Stimulated activated CD4-positive, alpha-beta T cell treated with anti-CD3 and anti-CD28 coated beads, Interleukin-15, amount 100 ng/mL, for 48 hours (primary cell): ENCODE results near the gene UBALD1.
"Not testable (repeated sequence)": the region's sequence is repeated elsewhere in the genome, so short reads cannot be mapped to it uniquely, and the experiment has no call there.

Experiments
- DNase-seq, 2 donors: peaks; one replicate each; pipeline ENCODE4 v3.0.0-alpha.2; 2020; ENCODE audit warnings: low read depth in 2 of 2

The UBALD1 gene

GRCh38 chr16:4599037-4599436 is 15.7 kb downstream of the UBALD1 start:
- DNase-seq = no peak

- no peak for DNase-seq
Observed at GRCh38 chr16:4597174-4597573, 17.5 kb downstream of the UBALD1 start.

GRCh38 chr16:4594433-4595410 is 20.0 kb downstream of the UBALD1 start:
- DNase-seq = no peak

GRCh38 chr16:4593086-4593485 is 21.6 kb downstream of the UBALD1 start:
- DNase-seq = no peak

GRCh38 chr16:4591706-4592470 is 22.8 kb downstream of the UBALD1 start:
- DNase-seq = no peak

- DNase-seq = no peak
Observed at GRCh38 chr16:4591191-4591590, 23.5 kb downstream of the UBALD1 start.

- no peak for DNase-seq
Observed at GRCh38 chr16:4588961-4589360, 25.7 kb downstream of the UBALD1 start.

GRCh38 chr16:4588386-4588785 is 26.3 kb downstream of the UBALD1 start:
- no peak for DNase-seq

- no peak for DNase-seq
Observed at GRCh38 chr16:4586291-4586690, 28.4 kb downstream of the UBALD1 start.

- no peak for DNase-seq
Observed at GRCh38 chr16:4583906-4584305, 30.8 kb downstream of the UBALD1 start.

- no peak for DNase-seq
Observed at GRCh38 chr16:4580250-4580649, 34.4 kb downstream of the UBALD1 start.

GRCh38 chr16:4578961-4579530 is 35.6 kb downstream of the UBALD1 start:
- no peak for DNase-seq

- DNase-seq = no peak
Observed at GRCh38 chr16:4576008-4576407, 38.7 kb downstream of the UBALD1 start.

GRCh38 chr16:4574919-4575705 is 39.6 kb downstream of the UBALD1 start:
- no peak for DNase-seq

GRCh38 chr16:4573926-4574325 is 40.8 kb downstream of the UBALD1 start:
- not testable (repeated sequence) for DNase-seq

GRCh38 chr16:4572715-4573114 is 42.0 kb downstream of the UBALD1 start:
- DNase-seq = no peak

GRCh38 chr16:4570688-4571321 is 43.9 kb downstream of the UBALD1 start:
- DNase-seq = no peak

- no peak for DNase-seq
Observed at GRCh38 chr16:4570086-4570485, 44.6 kb downstream of the UBALD1 start.

- DNase-seq = no peak
Observed at GRCh38 chr16:4566144-4566543, 48.5 kb downstream of the UBALD1 start.

GRCh38 chr16:4564661-4565267 is 49.9 kb downstream of the UBALD1 start:
- no peak for DNase-seq

GRCh38 chr16:4561596-4561995 is 53.1 kb downstream of the UBALD1 start:
- DNase-seq = no peak
